Measurements from ENCODE around the gene TIAM1.

- TF ChIP-seq, protein P1, sequence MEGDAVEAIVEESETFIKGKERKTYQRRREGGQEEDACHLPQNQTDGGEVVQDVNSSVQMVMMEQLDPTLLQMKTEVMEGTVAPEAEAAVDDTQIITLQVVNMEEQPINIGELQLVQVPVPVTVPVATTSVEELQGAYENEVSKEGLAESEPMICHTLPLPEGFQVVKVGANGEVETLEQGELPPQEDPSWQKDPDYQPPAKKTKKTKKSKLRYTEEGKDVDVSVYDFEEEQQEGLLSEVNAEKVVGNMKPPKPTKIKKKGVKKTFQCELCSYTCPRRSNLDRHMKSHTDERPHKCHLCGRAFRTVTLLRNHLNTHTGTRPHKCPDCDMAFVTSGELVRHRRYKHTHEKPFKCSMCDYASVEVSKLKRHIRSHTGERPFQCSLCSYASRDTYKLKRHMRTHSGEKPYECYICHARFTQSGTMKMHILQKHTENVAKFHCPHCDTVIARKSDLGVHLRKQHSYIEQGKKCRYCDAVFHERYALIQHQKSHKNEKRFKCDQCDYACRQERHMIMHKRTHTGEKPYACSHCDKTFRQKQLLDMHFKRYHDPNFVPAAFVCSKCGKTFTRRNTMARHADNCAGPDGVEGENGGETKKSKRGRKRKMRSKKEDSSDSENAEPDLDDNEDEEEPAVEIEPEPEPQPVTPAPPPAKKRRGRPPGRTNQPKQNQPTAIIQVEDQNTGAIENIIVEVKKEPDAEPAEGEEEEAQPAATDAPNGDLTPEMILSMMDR (IDR thresholded peaks at IDR 0.05), result no peak
- no peak for TF ChIP-seq POLR2A (IDR thresholded peaks at IDR 0.05)
Measured at GRCh38 chr21:31187499-31187898, 156.6 kb downstream of the TIAM1 start.
